K562 (cell line): Measurements from ENCODE around the gene SPHK1. TPM values are rescaled to one million over a fixed set of nuclear protein-coding genes. Genes with fewer than 3 reads are reported as not detected.

Experiments used
- ILF3 ChIP-seq: fragments of 450-650 bp; IDR thresholded peaks from 2 replicates; pipeline ENCODE4 v1.6.1; 2018; ENCODE audit warnings: antibody characterized with exemption, mild to moderate bottlenecking, moderate library complexity, borderline replicate concordance
- MEF2A ChIP-seq: IDR thresholded peaks from 2 replicates; pipeline ENCODE4 v1.6.1; 2011; ENCODE audit warnings: low read depth, mild to moderate bottlenecking, low read length, moderate library complexity; ENCODE audit not compliant: control insufficient read depth
- RBM14 ChIP-seq: fragments of 200-400 bp; formaldehyde crosslinking; IDR thresholded peaks from 2 replicates; pipeline ENCODE4 v1.6.1; 2018; ENCODE audit warnings: low read depth, mild to moderate bottlenecking, low read length, moderate library complexity, borderline replicate concordance; ENCODE audit not compliant: insufficient read depth
- RBM22 ChIP-seq: fragments of 200-400 bp; formaldehyde crosslinking; IDR thresholded peaks from 2 replicates; pipeline ENCODE4 v1.6.1; 2018; ENCODE audit warnings: low read length, low read depth; ENCODE audit not compliant: poor library complexity, severe bottlenecking
- SMAD2 ChIP-seq: fragments of 150-350 bp; IDR thresholded peaks from 2 replicates; pipeline ENCODE4 v1.6.1; 2014; ENCODE audit warnings: low read depth, mild to moderate bottlenecking, low read length
- SMARCB1 ChIP-seq: IDR thresholded peaks from 2 replicates; pipeline ENCODE4 v1.6.1; 2011; ENCODE audit warnings: improper control_type of control experiment, low read depth; ENCODE audit not compliant: insufficient read length
- SNIP1 ChIP-seq: fragments of 450-650 bp; IDR thresholded peaks from 2 replicates; pipeline ENCODE4 v1.7.1; 2017; ENCODE audit warnings: low read depth, mild to moderate bottlenecking
- polyA plus RNA-seq, 8 experiments: library from polyadenylated mRNA; depleted of rRNA in 4 of 8; stranded (reverse) in 5 of 8; unstranded in 3 of 8; fragments of >200 nt; fragmentation: Nextera tagmentation in 2 of 8; fragmentation: Illumina TruSeq in 1 of 8; extraction: Ambion mirVana in 2 of 8; extraction: Trizol in 1 of 8; gene quantifications; 2 replicates each; pipeline versions ENCODE4 v1.2.1 to v1.2.3, GENCODE V29; 2011 to 2014; ENCODE audit warnings: inconsistent platforms in 1 of 8, missing spikeins in 1 of 8
- total RNA-seq, 7 experiments: library from RNA; depleted of rRNA in 6 of 7; stranded (reverse); fragments of >200 nt in 6 of 7; fragmentation: Illumina TruSeq in 2 of 7; extraction: Trizol in 2 of 7; gene quantifications; 2 replicates each; pipeline versions ENCODE4 v1.2.1 to v1.2.3, GENCODE V29; 2011 to 2021; ENCODE audit warnings: low replicate concordance in 1 of 7
- TF ChIP-seq, protein P1 (sequence below): fragments of 200-400 bp; formaldehyde crosslinking; IDR thresholded peaks from 2 replicates; pipeline ENCODE4 v1.6.1; 2017; ENCODE audit warnings: mild to moderate bottlenecking, low read depth, low read length, moderate library complexity
- TF ChIP-seq, protein P2 (sequence below): fragments of 450-650 bp; conservative IDR thresholded peaks from 2 replicates; pipeline ENCODE4 v1.6.1; 2016; ENCODE audit warnings: missing genetic modification characterization, low read depth, mild to moderate bottlenecking, control low read depth, missing compliant biosample characterization
- TF ChIP-seq, protein P3 (sequence below): sonication (generic); formaldehyde crosslinking; IDR thresholded peaks from 2 replicates; pipeline ENCODE4 v1.8.0; 2023; ENCODE audit warnings: mild to moderate bottlenecking, missing genetic modification reagents
- TF ChIP-seq, protein P4 (sequence below): fragments of 250-450 bp; sonication (Bioruptor Pico); IDR thresholded peaks from 2 replicates; pipeline ENCODE4 v1.4.0; 2020
- TF ChIP-seq, protein P5 (sequence below): sonication (generic); formaldehyde crosslinking; IDR thresholded peaks from 2 replicates; pipeline ENCODE4 v1.8.0; 2022; ENCODE audit warnings: missing genetic modification reagents, mild to moderate bottlenecking, borderline replicate concordance

SPHK1 gene
- total and polyA plus RNA-seq, 9 of the 15 experiments (the other 6 are each of a cell fraction or from before 2014, with no cell fraction given), result 0.21 to 60.3 (median 14.5) TPM

DNA sequence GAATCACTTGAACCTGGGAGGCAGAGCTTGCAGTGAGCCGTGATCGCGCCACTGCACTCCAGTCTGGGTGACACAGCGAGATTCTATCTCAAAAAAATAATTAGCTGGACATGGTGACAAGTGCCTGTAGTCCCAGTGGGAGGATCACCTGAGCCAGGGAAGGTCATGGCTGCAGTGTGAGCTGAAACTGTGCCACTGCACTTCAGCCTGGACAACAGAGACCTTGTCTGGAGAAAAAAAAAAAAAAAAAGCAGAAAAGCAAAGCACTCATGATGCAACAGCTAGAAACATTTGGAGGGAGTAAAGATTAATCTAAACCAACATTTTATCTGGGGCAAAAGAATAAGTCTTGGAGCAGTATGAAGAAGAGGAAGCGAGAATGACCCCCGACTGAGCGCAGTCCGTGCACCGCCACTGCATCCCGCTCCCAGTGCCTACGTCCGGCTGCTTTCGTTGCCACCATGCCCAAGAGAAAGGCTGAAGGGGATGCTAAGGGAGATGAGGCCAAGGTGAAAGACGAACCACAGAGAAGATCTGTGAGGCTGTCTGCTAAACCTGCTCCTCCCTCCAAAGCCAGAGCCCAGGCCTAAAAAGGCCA lies 38.9 kb upstream of the SPHK1 start (continued):
- TF ChIP-seq, protein P1, sequence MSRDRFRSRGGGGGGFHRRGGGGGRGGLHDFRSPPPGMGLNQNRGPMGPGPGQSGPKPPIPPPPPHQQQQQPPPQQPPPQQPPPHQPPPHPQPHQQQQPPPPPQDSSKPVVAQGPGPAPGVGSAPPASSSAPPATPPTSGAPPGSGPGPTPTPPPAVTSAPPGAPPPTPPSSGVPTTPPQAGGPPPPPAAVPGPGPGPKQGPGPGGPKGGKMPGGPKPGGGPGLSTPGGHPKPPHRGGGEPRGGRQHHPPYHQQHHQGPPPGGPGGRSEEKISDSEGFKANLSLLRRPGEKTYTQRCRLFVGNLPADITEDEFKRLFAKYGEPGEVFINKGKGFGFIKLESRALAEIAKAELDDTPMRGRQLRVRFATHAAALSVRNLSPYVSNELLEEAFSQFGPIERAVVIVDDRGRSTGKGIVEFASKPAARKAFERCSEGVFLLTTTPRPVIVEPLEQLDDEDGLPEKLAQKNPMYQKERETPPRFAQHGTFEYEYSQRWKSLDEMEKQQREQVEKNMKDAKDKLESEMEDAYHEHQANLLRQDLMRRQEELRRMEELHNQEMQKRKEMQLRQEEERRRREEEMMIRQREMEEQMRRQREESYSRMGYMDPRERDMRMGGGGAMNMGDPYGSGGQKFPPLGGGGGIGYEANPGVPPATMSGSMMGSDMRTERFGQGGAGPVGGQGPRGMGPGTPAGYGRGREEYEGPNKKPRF, result no peak
- TF ChIP-seq RBM22, result no peak
- TF ChIP-seq, protein P2, sequence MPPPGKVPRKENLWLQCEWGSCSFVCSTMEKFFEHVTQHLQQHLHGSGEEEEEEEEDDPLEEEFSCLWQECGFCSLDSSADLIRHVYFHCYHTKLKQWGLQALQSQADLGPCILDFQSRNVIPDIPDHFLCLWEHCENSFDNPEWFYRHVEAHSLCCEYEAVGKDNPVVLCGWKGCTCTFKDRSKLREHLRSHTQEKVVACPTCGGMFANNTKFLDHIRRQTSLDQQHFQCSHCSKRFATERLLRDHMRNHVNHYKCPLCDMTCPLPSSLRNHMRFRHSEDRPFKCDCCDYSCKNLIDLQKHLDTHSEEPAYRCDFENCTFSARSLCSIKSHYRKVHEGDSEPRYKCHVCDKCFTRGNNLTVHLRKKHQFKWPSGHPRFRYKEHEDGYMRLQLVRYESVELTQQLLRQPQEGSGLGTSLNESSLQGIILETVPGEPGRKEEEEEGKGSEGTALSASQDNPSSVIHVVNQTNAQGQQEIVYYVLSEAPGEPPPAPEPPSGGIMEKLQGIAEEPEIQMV (tag), result no peak
- no peak for TF ChIP-seq SNIP1
- TF ChIP-seq, protein P3, sequence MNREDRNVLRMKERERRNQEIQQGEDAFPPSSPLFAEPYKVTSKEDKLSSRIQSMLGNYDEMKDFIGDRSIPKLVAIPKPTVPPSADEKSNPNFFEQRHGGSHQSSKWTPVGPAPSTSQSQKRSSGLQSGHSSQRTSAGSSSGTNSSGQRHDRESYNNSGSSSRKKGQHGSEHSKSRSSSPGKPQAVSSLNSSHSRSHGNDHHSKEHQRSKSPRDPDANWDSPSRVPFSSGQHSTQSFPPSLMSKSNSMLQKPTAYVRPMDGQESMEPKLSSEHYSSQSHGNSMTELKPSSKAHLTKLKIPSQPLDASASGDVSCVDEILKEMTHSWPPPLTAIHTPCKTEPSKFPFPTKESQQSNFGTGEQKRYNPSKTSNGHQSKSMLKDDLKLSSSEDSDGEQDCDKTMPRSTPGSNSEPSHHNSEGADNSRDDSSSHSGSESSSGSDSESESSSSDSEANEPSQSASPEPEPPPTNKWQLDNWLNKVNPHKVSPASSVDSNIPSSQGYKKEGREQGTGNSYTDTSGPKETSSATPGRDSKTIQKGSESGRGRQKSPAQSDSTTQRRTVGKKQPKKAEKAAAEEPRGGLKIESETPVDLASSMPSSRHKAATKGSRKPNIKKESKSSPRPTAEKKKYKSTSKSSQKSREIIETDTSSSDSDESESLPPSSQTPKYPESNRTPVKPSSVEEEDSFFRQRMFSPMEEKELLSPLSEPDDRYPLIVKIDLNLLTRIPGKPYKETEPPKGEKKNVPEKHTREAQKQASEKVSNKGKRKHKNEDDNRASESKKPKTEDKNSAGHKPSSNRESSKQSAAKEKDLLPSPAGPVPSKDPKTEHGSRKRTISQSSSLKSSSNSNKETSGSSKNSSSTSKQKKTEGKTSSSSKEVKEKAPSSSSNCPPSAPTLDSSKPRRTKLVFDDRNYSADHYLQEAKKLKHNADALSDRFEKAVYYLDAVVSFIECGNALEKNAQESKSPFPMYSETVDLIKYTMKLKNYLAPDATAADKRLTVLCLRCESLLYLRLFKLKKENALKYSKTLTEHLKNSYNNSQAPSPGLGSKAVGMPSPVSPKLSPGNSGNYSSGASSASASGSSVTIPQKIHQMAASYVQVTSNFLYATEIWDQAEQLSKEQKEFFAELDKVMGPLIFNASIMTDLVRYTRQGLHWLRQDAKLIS, result no peak
- TF ChIP-seq, protein P4, sequence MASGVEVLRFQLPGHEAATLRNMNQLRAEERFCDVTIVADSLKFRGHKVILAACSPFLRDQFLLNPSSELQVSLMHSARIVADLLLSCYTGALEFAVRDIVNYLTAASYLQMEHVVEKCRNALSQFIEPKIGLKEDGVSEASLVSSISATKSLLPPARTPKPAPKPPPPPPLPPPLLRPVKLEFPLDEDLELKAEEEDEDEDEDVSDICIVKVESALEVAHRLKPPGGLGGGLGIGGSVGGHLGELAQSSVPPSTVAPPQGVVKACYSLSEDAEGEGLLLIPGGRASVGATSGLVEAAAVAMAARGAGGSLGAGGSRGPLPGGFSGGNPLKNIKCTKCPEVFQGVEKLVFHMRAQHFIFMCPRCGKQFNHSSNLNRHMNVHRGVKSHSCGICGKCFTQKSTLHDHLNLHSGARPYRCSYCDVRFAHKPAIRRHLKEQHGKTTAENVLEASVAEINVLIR (CRISPR knock-in tag), result no peak
- no peak for TF ChIP-seq MEF2A
- no peak for TF ChIP-seq ILF3
- TF ChIP-seq, protein P5, sequence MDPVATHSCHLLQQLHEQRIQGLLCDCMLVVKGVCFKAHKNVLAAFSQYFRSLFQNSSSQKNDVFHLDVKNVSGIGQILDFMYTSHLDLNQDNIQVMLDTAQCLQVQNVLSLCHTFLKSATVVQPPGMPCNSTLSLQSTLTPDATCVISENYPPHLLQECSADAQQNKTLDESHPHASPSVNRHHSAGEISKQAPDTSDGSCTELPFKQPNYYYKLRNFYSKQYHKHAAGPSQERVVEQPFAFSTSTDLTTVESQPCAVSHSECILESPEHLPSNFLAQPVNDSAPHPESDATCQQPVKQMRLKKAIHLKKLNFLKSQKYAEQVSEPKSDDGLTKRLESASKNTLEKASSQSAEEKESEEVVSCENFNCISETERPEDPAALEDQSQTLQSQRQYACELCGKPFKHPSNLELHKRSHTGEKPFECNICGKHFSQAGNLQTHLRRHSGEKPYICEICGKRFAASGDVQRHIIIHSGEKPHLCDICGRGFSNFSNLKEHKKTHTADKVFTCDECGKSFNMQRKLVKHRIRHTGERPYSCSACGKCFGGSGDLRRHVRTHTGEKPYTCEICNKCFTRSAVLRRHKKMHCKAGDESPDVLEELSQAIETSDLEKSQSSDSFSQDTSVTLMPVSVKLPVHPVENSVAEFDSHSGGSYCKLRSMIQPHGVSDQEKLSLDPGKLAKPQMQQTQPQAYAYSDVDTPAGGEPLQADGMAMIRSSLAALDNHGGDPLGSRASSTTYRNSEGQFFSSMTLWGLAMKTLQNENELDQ, result no peak
- TF ChIP-seq SMAD2, result no peak
- TF ChIP-seq RBM14, result no peak
- TF ChIP-seq SMARCB1, result no peak
